ENCODE data around the gene PPARD.
"Not testable (repeated sequence)": the region's sequence is repeated elsewhere in the genome, so short reads cannot be mapped to it uniquely, and the experiment has no call there.

The PPARD gene

DNA sequence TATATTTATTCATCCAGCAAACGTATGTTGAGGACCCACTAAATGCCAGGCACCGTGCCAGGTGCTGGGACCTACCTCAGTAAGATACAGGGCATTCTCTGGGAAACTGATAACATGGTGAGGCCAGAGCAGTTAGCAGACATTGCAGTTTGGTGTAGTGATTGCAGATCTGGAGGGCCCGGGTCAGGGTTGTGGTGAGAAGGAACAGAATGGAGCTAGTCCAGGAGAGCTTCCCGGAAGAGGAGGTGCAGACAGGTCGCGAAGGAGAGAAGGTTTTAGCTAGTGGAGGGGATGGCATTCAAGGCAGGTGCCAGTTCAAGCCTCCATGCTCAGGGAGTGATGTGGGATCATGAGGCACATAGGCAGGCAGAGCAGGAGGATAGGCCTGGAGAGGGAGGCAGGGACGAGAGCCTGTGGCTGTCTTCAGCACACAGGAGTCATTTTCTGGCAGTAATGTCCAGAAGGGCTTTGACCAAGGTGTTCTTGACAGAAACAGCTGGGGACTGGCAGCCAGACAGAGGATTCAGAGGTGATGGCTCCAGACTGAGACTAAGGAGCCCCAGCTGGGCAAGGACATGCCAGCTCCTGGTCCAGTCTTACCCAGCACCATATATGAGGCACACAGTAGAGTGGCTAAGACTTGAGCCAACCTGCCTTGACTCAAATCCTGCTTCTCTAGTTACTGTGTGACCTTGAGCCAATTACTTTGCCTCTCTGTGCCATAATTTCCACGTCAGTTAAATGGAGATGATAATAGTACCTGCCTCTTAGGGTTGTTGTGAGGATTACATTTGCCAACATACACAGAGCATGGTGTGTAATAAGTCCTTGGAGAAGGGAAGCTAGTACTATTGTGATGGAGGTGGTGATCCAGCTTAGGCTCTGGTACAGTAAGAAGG, 61.4 kb downstream of the PPARD start:
- in situ Hi-C loops (cut with MboI; ENCODE audit: low sequenced_read_pairs), result no loop called here

DNA sequence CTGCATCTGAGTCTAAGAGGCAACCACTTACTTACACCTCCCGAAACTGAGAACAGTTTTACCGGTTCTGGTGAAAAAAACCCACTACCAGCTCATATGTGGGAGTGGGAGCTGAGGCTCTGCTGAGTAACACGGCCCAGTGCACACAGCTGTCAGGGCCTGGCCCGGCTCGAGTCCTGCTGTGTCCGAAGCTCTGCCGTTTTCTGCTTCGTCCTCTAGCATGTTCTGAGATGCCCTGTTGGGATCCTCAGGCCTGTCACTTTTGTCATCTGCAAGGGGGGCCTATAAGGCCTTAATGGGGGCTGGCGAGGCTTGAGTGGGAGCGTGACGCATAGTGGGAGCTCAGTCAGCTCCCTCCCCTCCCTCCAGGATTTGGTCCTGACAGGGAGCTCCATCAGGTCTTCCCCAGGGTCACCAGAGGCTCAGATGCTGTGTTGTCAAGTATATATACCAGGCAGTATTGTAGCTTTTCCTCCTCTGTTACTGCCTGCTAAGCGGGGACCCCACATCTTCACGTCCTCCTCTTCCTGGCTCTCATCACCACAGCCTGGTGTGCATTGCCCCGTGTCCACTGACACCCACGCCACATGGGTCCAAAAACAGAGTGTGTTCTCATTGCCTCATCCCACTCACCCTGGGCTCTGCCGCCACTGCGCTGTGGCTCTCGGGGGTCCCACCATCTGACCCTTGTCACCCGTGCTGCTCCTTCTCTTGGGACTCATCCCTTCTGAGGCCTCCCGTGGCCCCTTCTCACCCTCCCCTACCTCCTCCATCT, 64.5 kb downstream of the PPARD start:
- in situ Hi-C loops (cut with MboI; ENCODE audit: low sequenced_read_pairs), result no loop called here

DNA sequence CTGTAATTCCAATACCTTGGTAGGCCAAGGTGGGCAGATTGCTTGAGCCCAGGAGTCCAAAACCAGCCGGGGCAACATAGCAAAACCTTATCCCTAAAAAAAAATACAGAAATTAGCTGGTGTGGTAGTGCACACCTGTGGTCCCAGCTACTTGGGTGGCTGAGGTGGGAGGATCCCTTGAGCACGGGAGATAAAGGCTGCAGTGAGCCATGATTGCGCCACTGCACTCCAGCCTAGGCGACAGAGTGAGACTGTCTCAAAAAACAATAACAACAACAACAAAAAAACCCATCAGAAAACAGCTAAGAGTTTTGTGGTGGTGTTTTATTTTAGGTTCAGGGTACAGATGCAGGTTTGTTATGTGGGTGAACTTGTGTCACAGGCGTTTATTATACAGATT, 66.9 kb downstream of the PPARD start:
- in situ Hi-C loops (cut with MboI; ENCODE audit: low sequenced_read_pairs), result no loop called here

DNA sequence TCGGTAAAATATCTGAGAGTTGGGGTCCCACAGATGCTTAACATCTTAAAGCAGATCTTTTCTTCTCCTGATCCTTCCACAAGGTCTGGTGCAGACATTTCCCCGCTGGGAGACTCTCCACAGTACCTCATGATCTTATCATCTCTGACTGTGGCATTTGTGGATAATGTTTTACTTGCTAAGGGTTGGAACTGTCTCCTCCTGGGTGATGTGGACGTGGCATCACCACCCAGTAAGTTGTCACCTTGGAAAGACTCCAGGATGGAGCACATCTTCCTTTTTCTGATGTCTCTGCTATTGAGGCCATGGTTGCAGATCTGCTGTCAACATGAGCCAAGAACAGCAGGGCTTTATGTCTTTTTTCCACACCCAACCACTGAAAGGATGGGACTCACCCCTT, 67.8 kb downstream of the PPARD start:
- in situ Hi-C loops (cut with MboI; ENCODE audit: low sequenced_read_pairs), result no loop called here

DNA sequence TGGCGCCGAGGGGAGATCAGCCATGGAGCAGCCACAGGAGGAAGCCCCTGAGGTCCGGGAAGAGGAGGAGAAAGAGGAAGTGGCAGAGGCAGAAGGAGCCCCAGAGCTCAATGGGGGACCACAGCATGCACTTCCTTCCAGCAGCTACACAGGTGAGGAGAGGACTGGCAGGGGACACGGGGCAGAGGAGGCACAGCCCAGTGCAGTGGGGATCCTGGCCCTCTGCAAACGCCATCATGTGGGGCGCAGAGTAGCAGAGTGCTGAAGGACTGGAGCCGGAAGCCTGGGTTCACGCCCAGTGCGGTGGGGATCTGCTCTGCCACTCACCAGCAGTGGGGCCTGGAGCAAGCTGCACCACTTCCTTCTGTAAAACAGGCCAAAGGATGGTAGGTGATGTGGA, 68.7 kb downstream of the PPARD start:
- in situ Hi-C loops (cut with MboI; ENCODE audit: low sequenced_read_pairs), result no loop called here

DNA sequence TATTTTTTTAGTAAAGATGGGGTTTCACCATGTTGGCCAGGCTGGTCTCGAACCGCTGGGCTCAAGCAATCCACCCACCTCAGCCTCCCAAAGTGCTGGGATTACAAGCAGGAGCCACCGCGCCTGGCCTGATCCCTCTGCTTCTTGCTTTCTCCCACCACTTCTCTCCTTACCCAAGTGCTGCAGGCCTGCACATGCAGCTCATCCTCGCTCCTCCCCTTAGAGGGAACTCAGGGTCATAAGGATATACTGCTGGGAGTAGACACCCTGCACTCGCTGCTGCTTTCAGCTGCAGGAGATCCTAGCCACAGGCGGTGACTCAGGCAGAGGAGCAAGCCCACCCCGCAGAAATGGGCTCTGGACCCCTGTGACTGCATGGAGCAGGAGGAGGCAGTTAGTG, 69.7 kb downstream of the PPARD start:
- in situ Hi-C loops (cut with MboI; ENCODE audit: low sequenced_read_pairs), result no loop called here

DNA sequence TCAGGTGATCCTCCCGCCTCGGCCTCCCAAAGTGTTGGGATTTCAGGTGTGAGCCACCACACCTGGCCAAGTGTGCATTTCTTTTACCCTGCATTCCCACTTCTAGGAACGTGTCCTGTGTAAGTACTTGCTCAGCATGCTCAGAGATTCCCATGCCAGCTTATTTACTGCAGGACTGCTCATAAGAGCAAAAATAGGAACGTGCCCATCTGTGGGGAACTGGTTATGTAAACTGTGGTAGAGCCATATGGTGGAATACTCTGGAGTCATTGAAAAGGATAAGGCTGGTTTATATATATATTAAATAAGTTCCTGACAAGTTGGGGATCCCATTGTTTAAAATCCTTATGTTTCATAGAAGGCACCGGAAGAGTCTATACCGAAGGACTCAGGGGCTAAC, 71.6 kb downstream of the PPARD start:
- in situ Hi-C loops (cut with MboI; ENCODE audit: low sequenced_read_pairs), result no loop called here

DNA sequence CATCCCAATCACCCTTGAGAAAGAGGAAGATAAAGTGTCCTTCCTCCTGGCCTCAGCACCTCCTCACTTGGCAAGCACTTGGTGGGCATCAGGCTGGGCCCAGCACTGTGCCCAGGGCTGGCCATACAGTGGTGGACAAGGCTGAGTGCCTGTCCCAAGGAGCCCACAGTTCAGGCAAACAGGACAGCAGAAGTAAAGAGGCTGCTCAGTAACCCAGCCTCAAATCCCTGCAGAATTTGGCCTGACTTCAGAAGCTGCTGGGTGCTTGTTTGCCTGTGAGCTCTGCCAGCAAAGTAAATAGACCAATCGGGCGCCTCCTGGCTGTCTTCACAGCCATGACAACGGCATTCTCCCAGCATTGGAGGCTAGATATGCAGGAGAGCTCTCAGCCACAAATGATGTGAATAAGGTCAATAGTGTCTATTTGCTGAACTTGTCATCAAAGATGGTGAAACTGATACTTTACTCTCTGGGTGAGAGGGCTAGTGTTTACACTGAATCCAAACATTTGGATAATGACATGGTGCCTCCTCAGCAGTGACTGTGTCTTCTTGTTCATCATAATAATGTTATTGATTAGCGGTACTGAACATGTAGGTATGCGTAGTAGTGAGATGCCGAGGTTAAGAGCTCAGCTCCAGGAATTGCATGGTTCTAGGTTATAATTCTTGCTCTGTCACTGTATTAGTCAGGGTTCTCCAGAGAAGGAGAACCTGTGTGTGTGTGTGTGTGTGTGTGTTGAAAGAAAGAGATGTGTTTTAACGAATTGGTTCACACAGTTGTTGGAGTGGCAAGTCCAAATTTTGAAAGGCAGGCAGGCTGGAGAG, 72.9 kb downstream of the PPARD start:
- in situ Hi-C loops (cut with MboI; ENCODE audit: low sequenced_read_pairs), result no loop called here

DNA sequence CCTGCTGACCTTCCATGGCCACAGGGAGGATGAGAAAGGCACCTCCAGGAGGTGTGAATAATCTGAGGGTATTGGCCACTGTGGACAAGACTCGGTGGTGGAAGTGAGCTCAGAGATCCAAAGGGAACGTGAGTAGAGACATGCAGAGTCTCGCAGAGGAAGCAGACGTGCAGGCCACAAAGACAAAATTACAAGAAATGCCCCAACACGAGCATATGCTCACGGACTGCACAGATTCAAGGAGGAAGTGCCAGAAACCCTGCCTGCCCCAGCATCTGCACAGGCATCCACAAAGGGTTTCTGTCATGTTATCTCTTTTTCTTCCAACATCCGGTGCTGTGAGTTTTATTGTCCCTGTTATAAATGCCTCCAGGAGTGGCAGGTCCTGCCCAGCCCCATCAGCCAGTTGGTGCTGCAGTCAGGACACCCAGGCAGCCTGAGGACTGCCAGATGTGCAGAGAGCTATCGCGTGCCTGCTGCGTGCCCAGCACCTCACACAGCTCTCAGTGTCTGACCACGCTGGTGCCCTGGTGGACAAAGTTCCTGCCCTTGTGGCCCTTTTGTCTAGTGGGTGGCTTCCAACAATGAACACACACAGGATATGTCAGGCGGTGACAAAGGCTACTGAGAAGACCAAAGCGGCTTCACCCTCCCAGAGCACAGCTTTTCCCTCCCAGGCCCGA, 75.8 kb downstream of the PPARD start:
- in situ Hi-C loops (cut with MboI; ENCODE audit: low sequenced_read_pairs), result no loop called here

DNA sequence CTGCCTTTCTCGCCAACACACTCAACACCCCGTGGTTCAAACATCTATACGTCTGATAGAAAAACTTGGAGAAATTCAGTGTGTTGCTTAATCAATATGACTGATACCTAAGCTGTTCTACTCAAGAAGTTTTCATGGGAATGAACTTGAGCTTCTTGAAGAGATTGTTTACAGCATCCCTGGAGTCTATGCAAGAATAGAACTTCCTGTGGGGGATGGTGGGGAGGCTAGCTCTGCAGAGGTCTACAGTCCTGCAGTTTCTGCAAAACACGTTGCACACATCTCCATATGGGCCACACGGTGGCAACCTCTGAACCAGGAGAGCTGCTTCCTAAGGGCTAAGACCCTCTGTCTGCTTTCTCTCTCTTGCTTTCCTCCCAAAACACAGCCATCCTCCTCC, 77.1 kb downstream of the PPARD start:
- in situ Hi-C loops (cut with MboI; ENCODE audit: low sequenced_read_pairs), result no loop called here

DNA sequence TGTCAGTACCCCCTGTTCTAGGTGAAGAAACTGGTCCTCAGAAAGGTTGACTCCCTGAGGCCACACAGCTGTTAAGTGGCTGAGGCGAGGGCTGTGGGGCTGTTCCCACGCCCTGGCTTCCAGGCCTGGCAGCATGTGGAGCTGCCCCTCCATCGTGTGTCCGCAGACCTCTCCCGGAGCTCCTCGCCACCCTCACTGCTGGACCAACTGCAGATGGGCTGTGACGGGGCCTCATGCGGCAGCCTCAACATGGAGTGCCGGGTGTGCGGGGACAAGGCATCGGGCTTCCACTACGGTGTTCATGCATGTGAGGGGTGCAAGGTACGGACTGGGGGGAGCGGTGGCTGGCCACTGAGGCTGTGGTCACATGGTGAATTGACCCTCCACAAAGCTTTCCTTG, 77.6 kb downstream of the PPARD start:
- in situ Hi-C loops (cut with MboI; ENCODE audit: low sequenced_read_pairs), result no loop called here

DNA sequence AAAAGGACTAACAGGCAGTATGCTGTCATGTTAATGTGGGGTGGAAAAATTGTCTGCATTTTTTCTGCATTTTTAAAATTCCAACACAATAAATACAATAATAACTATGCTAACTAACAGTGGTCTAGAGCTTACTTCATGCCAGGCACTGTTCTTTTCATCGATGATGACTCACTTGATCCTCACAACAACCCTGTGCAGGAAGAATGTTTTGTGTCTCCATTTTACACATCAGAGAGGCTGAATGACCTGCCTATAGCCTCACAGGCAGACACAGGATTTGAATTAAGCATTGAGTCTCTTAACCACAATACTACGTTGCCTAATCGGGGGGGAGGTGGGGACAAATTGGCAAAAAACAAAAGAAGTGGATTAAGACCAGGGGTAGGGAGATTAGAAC, 82.9 kb downstream of the PPARD start:
- in situ Hi-C loops (cut with MboI; ENCODE audit: low sequenced_read_pairs), result no loop called here

DNA sequence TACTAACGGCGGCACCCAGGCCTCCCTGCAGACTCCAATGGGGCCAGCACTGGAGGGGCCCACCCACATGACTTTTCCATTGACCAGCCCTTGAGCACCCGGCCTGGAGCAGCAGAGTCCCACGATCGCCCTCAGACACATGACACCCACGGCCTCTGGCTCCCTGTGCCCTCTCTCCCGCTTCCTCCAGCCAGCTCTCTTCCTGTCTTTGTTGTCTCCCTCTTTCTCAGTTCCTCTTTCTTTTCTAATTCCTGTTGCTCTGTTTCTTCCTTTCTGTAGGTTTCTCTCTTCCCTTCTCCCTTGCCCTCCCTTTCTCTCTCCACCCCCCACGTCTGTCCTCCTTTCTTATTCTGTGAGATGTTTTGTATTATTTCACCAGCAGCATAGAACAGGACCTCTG, 83.7 kb downstream of the PPARD start:
- in situ Hi-C loops (cut with MboI; ENCODE audit: low sequenced_read_pairs), result no loop called here

DNA sequence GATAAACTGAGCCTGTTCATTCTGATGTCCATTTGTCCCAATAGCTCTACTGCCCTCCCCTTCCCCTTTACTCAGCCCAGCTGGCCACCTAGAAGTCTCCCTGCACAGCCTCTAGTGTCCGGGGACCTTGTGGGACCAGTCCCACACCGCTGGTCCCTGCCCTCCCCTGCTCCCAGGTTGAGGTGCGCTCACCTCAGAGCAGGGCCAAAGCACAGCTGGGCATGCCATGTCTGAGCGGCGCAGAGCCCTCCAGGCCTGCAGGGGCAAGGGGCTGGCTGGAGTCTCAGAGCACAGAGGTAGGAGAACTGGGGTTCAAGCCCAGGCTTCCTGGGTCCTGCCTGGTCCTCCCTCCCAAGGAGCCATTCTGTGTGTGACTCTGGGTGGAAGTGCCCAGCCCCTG, 85.1 kb downstream of the PPARD start:
- in situ Hi-C loops (cut with MboI; ENCODE audit: low sequenced_read_pairs), result no loop called here

DNA sequence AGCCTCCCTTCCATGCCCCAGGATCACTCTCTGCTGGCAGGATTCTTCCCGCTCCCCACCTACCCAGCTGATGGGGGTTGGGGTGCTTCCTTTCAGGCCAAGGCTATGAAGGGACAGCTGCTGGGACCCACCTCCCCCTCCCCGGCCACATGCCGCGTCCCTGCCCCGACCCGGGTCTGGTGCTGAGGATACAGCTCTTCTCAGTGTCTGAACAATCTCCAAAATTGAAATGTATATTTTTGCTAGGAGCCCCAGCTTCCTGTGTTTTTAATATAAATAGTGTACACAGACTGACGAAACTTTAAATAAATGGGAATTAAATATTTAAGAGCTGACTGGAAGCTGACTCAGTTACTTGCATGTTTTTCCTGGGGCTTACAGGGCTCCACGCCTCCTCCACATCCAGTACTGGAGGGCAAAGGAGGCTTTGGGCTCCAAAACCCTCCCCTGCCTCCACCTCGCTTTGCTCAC, 85.5 kb downstream of the PPARD start:
- in situ Hi-C loops (cut with MboI; ENCODE audit: low sequenced_read_pairs), result no loop called here

DNA sequence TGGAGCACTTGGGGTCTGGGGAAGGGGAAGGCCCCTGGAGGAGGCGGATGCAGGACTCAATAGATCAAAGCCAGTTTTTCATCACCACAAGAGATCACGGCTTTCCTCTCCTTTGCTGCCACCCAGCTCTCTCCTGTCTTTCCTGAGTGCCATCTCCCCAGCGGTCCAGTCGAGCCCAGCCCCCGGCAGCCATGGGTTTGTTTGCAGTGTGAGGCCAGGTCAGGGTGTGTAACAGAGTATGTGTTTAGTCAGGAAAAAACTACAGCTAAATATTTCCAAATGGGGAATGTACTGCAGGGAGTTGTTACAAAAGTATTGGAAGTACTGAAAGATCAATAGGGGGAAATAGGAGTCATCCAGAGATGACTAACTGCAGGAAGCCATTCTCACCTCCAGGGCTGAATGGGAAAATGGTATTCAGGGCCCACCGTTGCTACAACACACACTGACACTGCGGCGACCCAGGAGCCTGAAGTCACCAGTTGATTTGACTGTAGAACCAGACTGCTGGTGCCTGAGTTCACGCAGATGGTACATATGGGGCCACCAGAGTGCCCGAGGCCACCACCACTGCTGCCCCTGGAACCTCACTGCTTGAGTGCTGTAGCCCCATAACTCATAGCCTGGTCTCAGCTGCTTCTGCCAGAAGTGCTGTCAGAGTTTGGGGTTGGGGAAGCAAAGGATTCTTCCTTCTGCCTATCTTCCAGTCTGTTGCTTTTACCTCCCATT, 86.2 kb downstream of the PPARD start:
- in situ Hi-C loops (cut with MboI; ENCODE audit: low sequenced_read_pairs), result no loop called here

DNA sequence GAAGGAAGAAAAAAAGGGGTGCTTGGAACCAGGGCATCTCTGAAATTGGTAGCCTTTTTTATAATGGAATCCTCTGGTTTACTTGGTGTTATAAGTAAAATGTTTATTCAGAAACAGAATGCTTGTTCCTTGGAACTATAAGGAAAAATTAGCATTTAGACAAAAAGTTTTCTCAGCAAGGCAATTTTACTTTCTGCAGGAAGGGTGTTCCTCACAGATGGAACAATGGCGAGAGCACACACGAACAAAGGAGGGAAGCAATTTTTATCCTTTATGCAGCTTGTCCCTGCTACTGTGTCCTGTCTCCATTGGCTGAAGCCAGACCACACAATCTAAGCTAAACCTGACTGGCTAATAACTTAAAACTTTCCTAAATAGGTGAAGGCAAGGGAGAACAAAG, 87.1 kb downstream of the PPARD start:
- in situ Hi-C loops (cut with MboI; ENCODE audit: low sequenced_read_pairs), result no loop called here

DNA sequence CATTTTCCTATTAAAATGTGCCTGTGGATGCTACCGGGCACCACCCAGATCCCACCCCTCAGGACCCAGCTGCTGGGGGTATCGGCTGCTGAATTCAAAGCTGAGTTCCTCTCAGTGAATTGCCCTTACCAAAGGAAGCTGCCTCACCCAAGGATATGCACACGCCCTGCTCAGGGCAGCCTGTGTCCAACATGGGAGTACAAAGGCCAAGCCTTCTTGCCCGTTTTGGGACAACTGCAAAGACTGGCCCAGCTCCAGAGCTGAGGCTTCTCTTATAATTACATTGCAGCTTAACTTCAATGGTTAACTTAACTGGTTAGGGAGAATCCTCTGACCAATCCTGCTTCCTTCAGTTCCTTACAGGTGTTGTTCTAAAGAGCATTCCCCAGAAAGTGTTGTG, 89.9 kb downstream of the PPARD start:
- in situ Hi-C loops (cut with MboI; ENCODE audit: low sequenced_read_pairs), result no loop called here

DNA sequence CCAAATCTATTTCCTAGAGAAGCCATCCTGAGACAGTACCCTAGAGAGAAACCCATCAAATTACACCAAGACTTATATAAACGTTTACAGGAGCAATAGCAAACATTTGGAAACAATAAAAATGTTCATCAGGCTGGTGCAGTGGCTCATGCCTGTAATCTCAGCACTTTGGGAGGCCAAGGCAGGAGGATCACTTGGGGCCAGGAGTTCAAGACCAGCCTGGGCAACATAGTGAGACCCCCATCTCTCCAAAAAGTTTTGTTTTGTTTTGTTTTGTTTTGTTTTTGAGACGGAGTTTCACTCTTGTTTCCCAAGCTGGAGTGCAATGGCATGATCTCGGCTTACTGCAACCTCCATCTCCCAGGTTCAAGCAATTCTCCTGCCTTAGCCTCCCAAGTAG, 90.3 kb downstream of the PPARD start:
- in situ Hi-C loops (cut with MboI; ENCODE audit: low sequenced_read_pairs), result not testable (repeated sequence)

All from HL-60/S4 treated with retinoic acid at 250 ng/mL for 4 days and 3 days (cell line).